VCaP (cell line): Measurements from ENCODE around the gene KCNMA1.

ENCODE experiments used
- H3K27ac ChIP-seq: fragments of 450-650 bp; 2 replicates; pipeline ENCODE4 v1.5.1; 2017
- TF ChIP-seq, protein P1 (sequence below): fragments of 450-650 bp; conservative IDR thresholded peaks from 2 replicates; pipeline ENCODE4 v1.5.1; 2017; ENCODE audit warnings: mild to moderate bottlenecking, moderate library complexity

KCNMA1 gene

DNA sequence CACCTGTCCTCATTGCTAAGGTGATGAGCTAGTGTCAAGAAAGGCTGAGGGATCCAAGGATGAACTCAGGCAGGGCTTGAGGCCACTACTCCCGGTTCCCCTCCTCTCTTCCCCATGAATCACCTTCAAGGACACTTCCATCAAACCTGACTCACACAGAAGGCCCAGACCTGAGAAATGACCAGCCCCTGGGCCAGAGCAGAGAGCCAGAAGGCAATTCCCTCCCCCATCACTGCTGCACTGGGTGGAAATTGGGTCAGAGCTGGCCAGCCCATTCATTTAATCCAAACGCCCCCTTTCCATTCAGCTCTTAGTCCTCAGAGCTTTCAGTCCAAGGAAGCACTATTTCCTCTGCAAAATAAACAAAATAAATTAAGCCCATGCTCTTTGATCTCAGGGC lies 182.0 kb downstream of the KCNMA1 start:
- no peak overlapping the region for H3K27ac ChIP-seq
- TF ChIP-seq, protein P1, sequence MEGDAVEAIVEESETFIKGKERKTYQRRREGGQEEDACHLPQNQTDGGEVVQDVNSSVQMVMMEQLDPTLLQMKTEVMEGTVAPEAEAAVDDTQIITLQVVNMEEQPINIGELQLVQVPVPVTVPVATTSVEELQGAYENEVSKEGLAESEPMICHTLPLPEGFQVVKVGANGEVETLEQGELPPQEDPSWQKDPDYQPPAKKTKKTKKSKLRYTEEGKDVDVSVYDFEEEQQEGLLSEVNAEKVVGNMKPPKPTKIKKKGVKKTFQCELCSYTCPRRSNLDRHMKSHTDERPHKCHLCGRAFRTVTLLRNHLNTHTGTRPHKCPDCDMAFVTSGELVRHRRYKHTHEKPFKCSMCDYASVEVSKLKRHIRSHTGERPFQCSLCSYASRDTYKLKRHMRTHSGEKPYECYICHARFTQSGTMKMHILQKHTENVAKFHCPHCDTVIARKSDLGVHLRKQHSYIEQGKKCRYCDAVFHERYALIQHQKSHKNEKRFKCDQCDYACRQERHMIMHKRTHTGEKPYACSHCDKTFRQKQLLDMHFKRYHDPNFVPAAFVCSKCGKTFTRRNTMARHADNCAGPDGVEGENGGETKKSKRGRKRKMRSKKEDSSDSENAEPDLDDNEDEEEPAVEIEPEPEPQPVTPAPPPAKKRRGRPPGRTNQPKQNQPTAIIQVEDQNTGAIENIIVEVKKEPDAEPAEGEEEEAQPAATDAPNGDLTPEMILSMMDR = no peak

GRCh38 chr10:77452952-77453564 lies 184.6 kb downstream of the KCNMA1 start:
- TF ChIP-seq, protein P1 = no peak
- no peak overlapping the region for H3K27ac ChIP-seq

DNA sequence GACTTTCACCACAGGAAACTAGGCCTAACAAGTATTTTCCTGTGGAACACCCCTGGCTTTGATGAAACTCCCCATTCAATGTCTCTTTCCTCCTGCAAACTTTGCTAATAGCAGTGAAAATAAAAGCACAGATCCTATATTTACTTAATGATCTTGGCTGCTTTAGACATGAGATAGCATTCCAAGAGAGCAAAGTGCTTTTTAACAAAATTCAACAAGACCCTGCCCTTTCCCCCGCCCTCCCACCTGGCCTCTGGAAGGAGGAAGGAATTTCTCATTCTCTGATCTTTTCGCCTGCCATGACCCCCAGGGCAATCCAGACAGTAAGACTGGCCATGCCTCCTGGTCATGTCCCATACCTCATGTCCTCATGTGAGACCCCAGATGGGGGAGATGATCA lies 185.7 kb downstream of the KCNMA1 start:
- H3K27ac ChIP-seq = no peak overlapping the region
- TF ChIP-seq, protein P1 = no peak

GRCh38 chr10:77448226-77448625 lies 189.4 kb downstream of the KCNMA1 start:
- TF ChIP-seq, protein P1 = no peak

DNA sequence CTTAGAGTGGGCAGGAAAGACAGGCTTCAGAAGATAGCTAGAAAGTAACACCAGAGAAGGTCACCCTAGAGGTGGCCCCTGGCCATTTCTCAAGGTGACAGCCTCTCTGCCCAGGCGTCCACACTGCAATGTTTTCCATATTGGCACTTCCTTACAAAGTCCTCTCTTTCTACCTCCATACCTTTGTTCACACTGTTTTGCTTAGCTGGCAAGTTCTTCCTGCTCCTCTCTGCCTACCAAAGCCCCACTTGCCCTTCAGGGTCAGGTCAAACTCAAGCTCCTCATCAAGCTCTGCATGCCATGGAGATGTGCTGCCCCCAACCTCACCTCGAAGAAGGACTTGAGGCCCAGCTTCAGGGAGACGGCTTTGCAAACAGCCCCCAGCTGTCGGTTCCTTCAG lies 190.9 kb downstream of the KCNMA1 start:
- TF ChIP-seq, protein P1 = no peak
- H3K27ac ChIP-seq = no peak overlapping the region

More at GRCh38 chr10:77448226-77448625, 189.4 kb downstream of the KCNMA1 start:
- H3K27ac ChIP-seq = no peak overlapping the region

DNA sequence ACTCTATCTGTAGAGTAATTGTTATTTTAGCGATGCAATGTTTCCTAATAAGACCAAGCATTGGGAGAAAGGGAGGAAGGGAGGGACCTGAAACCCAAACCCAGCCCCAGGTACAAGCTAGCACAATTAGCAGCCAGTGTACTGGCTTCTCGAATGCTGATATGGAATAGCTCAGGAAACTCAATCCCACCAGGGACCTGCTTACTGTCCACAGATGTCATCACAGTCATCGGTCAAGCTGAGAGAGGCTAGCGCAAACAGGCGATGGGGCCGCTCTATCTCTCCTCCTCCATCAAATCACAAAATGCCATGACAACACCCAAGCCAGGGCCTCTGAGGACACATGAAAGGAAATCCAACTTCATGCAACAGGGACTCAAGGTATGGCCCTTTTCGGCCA lies 192.1 kb downstream of the KCNMA1 start:
- H3K27ac ChIP-seq = no peak overlapping the region
- TF ChIP-seq, protein P1 = no peak

DNA sequence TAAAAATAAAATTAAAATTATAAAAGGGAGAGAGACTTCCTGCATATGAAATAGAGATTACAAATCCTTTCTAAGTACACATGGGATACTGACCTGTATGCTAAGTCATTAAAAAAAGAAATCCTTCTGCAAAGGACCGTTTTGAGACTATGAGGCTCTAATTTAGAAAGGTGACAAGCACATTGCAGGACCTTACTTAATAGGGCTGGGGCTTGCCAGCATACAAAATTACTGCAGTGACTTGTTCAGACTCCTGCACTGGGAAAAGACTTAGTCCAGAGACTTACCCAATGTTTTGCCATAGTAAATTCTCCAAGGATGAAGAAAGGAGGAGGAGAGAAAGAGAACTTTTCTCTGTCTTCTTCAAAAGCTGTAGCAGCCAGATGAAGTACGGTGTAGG lies 193.6 kb downstream of the KCNMA1 start:
- H3K27ac ChIP-seq = no peak overlapping the region
- TF ChIP-seq, protein P1 = no peak
